ENCODE results near the gene PNCK. TPM values are rescaled to one million over a fixed set of nuclear protein-coding genes. Genes with fewer than 3 reads are reported as not detected.
"Not testable (repeated sequence)": the region's sequence is repeated elsewhere in the genome, so short reads cannot be mapped to it uniquely, and the experiment has no call there.

Gene PNCK
- total RNA-seq, 1 experiment from 2014 or later = 0.42 TPM

DNA sequence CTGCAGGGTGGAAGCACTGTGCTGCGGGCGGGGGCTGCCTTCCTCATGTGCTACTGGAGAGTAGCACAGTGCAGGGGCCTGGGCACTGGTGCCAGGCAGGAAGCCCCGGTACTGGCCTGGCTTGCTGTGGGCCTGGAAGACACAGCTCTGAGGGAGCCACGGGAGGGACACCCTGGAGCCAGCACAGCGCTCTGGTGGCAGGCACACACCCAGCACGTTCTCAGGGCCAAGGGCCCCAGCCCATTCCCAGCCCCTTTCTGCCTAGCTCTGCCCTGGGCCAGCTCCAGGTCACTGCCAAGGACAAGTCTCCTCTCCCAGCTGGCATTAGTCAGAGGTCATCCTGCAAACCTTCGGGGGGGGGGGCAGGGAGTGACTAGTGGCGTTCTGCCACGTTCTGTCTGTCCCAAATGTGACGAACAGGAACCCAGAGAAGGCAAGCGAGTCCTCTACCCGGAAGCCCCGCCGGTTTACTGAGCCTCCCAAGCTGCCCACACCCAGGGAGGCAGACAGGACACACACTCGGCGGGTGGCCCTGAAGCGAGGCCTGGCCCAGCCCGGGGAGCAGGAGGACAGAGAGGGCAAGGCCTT lies 26.3 kb upstream of the PNCK start:
- DNase-seq (ENCODE audit: extremely low read depth, low read depth) = not testable (repeated sequence)

DNA sequence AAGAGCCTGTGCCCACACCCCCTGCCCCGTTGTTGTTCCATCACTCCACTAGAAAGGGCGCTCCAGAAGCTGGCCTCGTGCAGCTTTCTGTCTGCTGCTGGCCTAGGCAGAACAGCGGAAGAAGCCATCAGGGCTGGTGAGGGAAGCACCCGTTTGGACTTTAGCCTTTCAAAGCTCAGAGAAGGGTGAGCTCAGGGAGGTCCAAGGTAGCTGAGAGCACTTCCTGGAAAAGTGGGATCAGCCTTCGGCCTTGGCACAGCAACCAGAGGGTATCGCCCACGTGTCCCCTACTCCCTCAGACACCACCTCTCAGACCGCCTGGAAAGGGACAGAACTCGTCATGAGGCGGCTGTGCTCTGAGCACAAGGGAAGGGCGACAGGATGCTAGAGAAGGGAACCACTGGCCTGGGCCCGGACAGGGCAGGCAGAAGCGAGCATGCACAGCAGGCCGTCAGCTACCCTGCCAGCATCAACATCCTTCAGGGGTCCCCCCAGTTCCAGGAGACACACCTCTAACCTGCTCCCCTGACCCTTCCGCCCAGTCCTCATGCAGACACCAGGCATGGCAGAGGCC lies 25.7 kb upstream of the PNCK start:
- not testable (repeated sequence) for DNase-seq (ENCODE audit: extremely low read depth, low read depth)

DNA sequence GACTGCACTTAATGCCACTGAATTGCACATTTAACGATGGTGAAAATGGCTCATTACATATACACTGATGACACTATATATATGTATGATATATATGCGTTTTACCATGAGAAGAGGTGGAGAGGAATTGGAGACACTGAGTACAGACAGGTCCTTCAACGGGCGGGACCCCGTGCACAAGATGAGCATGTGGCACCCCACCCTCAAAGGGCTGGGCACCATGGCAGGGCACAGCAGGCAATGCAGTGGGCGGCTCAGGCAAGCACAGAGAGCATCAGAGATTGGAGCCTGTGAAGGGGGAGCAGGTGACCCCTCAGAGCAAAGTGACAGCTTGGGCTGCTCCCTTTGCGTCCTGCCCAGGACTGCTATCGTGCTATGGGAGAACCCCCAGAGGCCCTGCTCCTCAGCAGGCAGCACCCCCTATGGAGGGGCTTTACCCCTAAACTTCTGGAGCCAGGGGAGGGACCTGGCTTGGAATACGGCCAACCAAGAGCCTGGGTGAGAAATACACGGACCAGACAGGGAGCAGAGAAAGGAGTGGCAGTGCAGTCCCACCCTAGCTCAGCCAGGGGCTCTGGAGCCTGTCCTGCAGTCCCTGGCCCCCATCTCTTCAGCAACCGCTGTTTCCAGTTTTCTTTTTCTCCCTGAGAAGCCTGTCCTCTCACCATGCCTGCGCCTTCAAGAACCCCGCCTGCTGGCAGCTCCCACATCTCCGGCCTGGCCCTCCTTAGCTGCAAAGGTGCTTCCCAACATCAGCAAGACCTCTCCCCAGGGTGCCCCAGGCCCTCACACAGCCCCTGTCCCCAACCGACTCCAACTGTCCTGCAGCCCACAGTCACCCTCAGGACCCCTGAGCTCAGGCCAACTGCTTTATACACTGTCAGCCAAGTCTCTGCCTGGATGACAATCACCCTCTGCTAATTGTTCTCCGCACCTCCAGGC lies 24.6 kb upstream of the PNCK start:
- no peak for DNase-seq (ENCODE audit: extremely low read depth, low read depth)

DNA sequence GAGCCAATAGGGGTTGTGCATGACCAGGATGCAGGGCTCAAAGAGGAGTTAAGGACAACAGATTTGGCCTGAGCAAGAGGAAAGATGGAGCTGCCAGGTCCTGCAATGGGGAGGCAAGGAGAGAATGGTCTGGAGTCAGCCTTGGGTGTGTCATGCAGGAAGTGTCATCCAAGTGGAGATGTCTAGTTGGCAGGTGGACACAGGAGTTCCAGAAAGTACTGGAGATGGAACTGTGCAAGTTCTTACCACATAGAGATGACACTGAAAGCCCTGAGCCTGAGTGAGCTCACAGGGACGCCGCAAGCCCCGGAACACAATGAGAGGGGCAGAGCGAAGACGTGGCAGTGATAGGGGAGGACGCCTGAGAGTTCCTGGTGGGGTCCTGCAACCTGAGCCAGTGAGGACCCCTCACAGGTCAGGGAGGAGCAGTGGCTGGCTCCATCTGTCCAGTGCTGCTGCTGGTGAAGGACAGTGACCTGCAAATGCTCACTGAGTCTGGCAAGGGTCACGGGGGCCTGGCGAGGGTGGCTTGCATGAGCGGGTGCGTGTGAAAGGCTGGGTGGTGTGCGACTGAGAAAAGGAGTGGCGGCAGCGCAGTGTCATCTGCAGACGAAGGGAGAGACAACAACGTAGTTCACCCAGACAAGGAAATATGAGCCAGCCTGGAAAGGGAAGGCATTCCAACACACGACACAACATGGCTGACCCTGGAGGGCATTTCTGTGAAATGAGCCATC lies 23.5 kb upstream of the PNCK start:
- not testable (repeated sequence) for DNase-seq (ENCODE audit: extremely low read depth, low read depth)

DNA sequence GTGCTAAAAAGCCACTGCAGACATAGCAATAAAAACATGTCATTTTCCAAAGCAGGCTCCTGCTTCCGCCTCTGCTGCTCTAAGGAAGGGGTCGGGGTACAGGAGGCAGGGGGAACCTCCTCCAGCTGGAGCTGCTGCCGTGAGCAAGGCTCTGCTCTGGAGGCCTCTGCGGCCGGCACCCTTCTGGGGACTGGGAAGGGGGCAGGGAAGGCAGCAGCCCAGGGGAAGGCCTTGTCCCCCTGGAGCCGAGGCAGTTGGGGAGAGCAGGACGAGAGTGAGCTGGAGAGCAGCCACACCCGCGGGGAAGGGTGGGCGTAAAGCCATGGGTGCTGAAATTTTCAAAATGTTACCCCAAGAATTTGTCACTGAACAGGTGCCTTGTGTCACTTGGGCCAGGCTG lies 22.9 kb upstream of the PNCK start:
- DNase-seq (ENCODE audit: extremely low read depth, low read depth) = not testable (repeated sequence)

DNA sequence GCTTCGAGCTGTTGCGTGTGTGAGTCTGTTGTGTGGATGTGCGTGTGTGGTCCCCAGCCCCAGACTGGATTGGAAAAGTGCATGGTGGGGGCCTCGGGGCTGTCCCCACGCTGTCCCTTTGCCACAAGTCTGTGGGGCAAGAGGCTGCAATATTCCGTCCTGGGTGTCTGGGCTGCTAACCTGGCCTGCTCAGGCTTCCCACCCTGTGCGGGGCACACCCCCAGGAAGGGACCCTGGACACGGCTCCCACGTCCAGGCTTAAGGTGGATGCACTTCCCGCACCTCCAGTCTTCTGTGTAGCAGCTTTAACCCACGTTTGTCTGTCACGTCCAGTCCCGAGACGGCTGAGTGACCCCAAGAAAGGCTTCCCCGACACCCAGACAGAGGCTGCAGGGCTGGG lies 22.5 kb upstream of the PNCK start:
- DNase-seq (ENCODE audit: extremely low read depth, low read depth) = no peak

DNA sequence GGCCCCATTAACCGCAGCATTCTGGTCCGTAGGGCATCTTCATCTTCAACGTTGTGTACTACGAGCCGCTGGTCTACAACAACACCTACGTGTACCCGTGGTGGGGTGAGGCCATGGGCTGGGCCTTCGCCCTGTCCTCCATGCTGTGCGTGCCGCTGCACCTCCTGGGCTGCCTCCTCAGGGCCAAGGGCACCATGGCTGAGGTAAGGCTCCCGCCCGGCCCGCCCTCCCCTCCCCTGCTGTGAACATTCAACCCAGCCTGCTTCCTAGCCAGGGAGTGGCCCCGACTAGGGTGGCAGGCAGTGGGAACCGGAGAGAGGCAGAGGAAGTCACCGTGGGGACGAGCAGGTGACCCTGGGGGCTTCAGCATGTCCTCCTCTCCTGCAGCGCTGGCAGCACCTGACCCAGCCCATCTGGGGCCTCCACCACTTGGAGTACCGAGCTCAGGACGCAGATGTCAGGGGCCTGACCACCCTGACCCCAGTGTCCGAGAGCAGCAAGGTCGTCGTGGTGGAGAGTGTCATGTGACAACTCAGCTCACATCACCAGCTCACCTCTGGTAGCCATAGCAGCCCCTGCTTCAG lies 21.2 kb upstream of the PNCK start:
- no peak for DNase-seq (ENCODE audit: extremely low read depth, low read depth)

DNA sequence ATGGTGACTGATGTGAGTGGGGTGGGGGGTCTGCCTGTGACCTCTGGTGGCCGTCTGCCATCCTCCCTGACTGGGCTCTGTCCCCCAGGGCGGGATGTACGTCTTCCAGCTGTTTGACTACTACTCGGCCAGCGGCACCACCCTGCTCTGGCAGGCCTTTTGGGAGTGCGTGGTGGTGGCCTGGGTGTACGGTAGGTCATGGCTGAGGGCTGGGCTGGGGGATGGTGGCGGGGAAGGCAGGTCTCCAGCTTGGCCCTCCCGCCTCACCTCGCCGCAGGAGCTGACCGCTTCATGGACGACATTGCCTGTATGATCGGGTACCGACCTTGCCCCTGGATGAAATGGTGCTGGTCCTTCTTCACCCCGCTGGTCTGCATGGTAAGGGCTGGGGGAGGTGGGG lies 20.6 kb upstream of the PNCK start:
- DNase-seq (ENCODE audit: extremely low read depth, low read depth) = not testable (repeated sequence)

DNA sequence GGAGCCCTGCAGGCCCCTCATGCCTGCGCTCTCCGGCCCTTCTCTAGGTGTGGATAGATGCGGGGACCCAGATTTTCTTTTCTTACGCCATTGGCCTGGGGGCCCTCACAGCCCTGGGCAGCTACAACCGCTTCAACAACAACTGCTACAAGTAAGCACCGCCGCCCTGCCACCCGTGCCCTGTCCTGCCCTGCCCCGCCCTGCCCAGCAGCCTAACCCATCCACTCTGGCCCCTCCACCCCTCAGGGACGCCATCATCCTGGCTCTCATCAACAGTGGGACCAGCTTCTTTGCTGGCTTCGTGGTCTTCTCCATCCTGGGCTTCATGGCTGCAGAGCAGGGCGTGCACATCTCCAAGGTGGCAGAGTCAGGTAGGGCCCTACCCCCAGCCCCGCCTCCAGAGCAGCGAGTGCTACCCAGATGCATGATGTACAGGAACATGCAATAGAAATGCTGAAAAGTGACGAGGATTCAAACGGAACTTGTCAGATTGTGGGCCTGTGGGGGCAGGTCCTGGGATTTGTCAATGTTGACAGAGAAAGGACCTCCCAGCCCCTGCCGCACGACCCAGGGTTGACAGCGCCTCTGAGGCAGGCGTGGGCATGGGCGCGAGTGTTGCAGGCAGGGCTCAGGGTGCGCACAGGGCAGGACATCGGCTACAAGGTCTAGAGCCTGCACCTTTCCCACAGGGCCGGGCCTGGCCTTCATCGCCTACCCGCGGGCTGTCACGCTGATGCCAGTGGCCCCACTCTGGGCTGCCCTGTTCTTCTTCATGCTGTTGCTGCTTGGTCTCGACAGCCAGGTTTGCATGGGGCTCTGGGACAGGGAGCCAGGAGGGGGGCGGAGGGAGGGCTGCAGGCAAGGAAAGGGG lies 19.8 kb upstream of the PNCK start:
- no peak for DNase-seq (ENCODE audit: extremely low read depth, low read depth)

DNA sequence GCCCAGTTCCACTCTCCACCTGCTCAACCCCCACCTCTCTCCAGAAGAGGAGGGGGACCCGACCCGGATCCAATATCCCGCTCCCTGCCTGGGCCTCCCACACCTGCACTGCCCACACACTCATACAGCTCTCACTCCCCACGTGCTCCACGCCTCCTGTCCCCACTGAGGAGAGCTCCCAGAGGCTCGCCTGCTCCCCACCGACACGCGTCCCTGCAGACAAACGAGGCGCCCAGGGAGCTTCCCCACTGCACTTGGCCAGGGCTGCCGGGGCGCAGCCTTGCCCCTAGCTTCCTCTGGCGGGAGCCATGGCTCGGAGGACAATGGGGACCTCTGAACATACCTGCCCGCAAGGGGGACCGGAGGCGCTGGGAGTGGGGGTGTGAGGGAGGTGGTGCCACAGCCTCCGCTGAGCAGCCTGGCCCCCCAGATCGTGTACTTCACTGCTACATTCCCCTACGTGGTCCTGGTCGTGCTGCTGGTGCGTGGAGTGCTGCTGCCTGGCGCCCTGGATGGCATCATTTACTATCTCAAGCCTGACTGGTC lies 19.1 kb upstream of the PNCK start:
- DNase-seq (ENCODE audit: extremely low read depth, low read depth) = no peak

DNA sequence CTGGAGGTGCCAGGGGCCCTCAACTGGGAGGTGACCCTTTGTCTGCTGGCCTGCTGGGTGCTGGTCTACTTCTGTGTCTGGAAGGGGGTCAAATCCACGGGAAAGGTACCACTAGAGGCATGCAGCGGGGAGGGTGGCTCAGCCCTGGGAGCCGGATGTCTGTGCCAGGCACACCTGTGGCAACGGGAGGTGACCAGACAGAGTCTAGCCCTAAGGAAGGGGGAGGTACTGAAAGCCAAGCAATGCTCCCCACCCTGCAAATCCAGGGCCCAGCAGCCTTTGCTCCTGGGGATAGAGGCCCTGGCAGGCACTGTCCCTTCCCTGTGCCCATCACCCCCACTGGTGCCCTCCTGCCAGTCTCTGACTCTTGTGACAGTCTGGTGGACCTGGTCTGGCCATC lies 18.4 kb upstream of the PNCK start:
- DNase-seq (ENCODE audit: extremely low read depth, low read depth) = no peak

DNA sequence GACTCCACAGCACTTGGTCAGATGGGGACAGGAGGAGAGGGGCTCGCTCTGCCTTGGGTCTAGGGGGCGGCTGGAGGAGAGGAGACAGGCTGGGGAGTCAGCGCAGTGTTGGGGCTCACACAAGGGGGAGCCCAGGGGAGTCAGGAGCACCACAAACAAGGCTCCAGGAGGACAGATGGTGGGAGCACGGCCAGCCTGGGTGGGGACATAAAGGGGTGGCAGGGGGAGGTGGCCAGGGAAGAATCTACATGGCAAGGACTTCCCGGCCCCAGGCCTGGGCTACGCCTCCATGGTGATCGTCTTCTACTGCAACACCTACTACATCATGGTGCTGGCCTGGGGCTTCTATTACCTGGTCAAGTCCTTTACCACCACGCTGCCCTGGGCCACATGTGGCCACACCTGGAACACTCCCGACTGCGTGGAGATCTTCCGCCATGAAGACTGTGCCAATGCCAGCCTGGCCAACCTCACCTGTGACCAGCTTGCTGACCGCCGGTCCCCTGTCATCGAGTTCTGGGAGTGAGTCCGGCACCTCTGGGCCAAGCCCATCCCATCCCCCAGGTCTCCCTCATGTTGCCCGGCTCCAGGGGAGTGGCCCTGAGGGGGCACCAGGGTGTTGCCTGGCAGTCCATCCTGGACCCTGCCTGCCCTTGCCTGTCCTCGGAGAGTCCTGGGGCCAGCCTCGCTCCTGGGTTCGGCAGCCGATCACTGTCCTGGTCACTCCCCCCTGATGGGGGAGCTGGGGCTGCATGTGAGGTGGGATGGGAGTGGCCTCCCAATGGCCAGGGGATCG lies 17.6 kb upstream of the PNCK start:
- not testable (repeated sequence) for DNase-seq (ENCODE audit: extremely low read depth, low read depth)

DNA sequence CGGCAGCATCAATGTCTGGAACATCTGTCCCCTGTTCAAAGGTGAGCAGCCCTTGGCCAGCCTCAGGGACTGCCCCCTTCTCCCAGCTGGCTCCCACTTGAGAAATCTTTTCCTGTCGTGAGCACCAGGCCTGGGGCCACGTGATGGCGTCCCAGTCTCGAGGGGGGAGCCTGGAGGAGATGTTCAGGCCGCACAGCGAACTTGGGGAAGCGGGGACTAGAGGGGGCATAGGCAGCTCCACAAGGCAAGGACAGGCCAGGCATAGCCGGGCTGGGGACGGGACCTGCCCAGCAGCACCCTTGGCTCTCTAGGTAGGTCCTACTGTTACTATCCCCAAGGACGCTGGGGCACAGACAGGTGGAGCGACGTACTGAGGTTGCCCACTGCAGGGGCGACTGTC lies 16.9 kb upstream of the PNCK start:
- DNase-seq (ENCODE audit: extremely low read depth, low read depth) = no peak

DNA sequence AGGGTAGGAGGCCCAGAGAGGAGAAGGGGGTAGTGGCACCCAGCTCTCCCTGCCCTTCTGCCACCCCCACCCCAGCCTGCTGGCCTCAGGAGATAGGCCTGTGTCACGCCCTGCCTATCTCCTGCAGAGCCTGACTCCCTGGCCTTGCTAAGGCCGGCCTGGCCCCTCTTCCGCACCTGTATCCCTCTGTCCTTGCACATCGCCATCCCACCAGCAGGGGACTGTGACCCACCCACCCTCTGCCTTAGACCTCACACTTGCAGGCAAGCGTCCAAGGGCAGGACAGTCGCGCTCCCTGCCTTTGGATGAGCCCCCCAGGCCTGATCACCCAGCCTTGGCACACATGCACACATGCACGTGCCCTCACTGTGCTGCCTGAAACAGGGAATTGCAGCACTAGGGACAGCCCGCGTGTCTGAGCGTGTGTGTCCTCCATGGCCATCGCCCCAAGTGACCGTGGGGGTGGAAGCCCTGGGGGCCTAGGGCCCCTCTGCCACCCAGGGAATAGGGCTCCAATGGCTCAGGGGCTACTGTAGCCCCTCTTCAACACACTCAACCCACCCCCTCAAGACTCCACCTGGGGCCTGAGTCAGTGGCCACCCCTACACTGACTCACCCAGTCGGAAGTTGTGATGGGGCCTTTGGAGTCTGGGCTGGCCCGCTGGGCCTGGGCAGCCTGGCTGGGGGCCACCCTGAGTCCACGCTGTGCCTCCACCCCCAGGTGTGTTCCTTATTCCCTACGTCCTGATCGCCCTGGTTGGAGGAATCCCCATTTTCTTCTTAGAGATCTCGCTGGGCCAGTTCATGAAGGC lies 16.2 kb upstream of the PNCK start:
- DNase-seq (ENCODE audit: extremely low read depth, low read depth) = no peak

DNA sequence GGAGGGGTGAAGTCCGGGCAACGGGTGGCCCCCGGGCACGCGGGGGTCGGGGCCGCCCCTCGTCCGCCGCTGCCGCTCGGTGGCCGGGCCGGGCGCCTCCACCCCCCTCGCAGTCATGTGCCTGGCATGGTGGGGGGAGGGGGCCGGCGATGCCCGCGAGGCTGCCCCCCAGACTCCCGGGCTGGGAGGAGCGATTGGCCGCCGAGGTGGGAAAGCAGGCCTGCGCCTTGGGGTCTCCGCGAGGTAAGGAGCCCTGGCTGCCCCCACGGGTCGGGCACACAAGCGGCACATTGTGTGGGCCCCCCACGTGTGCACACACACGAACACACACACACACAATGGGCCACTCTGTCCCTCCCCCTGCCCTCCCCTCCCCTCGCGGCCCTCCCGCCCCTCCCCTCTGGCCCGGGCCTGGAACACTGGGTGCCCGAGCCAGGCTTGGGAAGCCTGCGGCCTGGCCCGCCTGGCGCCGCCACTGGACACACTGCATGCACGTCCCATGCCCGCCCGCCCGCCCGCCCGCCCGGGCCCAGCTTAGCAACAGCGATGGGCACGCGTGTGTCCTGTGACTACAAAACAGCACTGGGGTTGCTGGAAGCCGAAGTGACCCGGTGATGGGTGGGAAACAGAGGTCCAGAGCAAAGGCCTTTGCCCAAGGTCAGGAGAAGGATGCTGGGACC lies 15.4 kb upstream of the PNCK start:
- peak; percentile 22 for DNase-seq (ENCODE audit: extremely low read depth, low read depth)

DNA sequence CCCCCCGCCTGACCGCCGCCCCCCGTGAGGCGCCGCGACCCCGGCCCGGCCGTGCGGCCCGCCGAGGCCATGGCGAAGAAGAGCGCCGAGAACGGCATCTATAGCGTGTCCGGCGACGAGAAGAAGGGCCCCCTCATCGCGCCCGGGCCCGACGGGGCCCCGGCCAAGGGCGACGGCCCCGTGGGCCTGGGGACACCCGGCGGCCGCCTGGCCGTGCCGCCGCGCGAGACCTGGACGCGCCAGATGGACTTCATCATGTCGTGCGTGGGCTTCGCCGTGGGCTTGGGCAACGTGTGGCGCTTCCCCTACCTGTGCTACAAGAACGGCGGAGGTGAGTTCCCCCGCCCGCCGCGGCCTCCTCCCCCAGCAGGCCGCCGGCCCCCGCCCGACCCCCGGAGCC lies 14.9 kb upstream of the PNCK start:
- DNase-seq (ENCODE audit: extremely low read depth, low read depth) = no peak

DNA sequence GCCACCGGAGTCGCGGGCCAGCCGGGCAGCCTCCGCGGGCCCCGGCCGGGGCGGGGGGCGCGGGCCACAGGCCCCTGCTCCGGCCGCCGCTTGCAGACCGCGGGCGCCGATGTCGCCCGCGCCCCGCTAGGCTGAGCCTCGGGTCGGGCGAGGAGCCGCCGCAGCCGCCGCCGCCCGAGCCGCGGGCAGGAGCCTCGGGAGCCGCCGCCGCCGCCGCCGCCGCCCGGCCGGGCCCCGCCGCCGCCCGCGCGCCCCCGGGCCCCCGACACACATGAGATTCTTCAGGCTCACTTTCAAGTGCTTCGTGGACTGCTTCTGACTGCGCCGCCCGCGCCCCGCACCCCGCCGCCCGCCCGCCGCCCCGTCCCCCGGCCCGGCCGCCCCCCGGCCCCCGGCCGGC lies 14.5 kb upstream of the PNCK start:
- DNase-seq (ENCODE audit: extremely low read depth, low read depth) = no peak

Data from NCI-H460 (cell line).